ENCODE data around the gene NGFR.

GRCh38 chr17:49496183-49496866 is 1.2 kb downstream of the NGFR start:
- TF ChIP-seq, protein P1, sequence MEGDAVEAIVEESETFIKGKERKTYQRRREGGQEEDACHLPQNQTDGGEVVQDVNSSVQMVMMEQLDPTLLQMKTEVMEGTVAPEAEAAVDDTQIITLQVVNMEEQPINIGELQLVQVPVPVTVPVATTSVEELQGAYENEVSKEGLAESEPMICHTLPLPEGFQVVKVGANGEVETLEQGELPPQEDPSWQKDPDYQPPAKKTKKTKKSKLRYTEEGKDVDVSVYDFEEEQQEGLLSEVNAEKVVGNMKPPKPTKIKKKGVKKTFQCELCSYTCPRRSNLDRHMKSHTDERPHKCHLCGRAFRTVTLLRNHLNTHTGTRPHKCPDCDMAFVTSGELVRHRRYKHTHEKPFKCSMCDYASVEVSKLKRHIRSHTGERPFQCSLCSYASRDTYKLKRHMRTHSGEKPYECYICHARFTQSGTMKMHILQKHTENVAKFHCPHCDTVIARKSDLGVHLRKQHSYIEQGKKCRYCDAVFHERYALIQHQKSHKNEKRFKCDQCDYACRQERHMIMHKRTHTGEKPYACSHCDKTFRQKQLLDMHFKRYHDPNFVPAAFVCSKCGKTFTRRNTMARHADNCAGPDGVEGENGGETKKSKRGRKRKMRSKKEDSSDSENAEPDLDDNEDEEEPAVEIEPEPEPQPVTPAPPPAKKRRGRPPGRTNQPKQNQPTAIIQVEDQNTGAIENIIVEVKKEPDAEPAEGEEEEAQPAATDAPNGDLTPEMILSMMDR (IDR thresholded peaks at IDR 0.05) = peak; percentile 98
- no peak for TF ChIP-seq POLR2AphosphoS5 (IDR thresholded peaks at IDR 0.05; ENCODE audit: low read depth, low read length)
